IMR-90 (cell line): ENCODE measurements around the gene CDK6. TPM values are rescaled to one million over a fixed set of nuclear protein-coding genes. Genes with fewer than 3 reads are reported as not detected.

Source experiments
- ATAC-seq: fragments of 200-7000 bp; cut with Tn5 transposase; 2 replicates; pipeline ENCODE4 v1.9.1; 2020; ENCODE audit warnings: low read depth, mild to moderate bottlenecking, moderate library complexity
- BruUV-seq: library from RNA; stranded (reverse); fragments of 400-500 nt; replicated peaks from 2 replicates; lab custom pipeline; 2021; lab: Mats Ljungman, UMichigan
- CTCF ChIA-PET: fragments of 300-600 bp; formaldehyde crosslinking; extraction: SDS; loops from one replicate; lab custom pipeline; 2021; ENCODE audit warnings: antibody characterized with exemption; lab: Yijun Ruan, JAX
- POLR2A ChIA-PET: fragments of 300-600 bp; sonication (Branson Sonifier 250); formaldehyde crosslinking; loops from one replicate; lab custom pipeline; 2022; ENCODE audit warnings: antibody characterized with exemption; ENCODE audit not compliant: unreplicated experiment; lab: Charles Lee
- DNase-seq: peaks from one replicate; pipeline ENCODE4 v3.0.0; 2013
- H2AFZ ChIP-seq: replicated peaks from 2 replicates; pipeline ENCODE3; 2013; ENCODE audit warnings: low read length, mild to moderate bottlenecking; ENCODE audit not compliant: poor library complexity
- H2AK5ac ChIP-seq: 2 replicates; pipeline ENCODE4 v1.6.1; 2013; ENCODE audit warnings: low read depth, low read length, inconsistent platforms
- H2AK9ac ChIP-seq: replicated peaks from 2 replicates; pipeline ENCODE3; 2013; ENCODE audit warnings: mild to moderate bottlenecking, low read depth, low read length, moderate library complexity; ENCODE audit not compliant: poor library complexity
- H2BK120ac ChIP-seq: 2 replicates; pipeline ENCODE4 v1.6.1; 2013; ENCODE audit warnings: low read depth, low read length, inconsistent platforms
- H2BK15ac ChIP-seq: 3 replicates; pipeline ENCODE4 v1.6.1; 2013; ENCODE audit warnings: low read depth, low read length, inconsistent platforms
- H2BK20ac ChIP-seq: 2 replicates; pipeline ENCODE4 v1.6.1; 2013; ENCODE audit warnings: low read depth, mild to moderate bottlenecking, inconsistent platforms, low read length, moderate library complexity
- H2BK5ac ChIP-seq: 2 replicates; pipeline ENCODE4 v1.6.1; 2013; ENCODE audit warnings: mild to moderate bottlenecking, low read depth, low read length, inconsistent platforms; ENCODE audit not compliant: poor library complexity, severe bottlenecking
- H3K14ac ChIP-seq: replicated peaks from 2 replicates; pipeline ENCODE4 v1.6.1; 2013; ENCODE audit warnings: low read depth, low read length, inconsistent platforms
- H3K18ac ChIP-seq: 2 replicates; pipeline ENCODE4 v1.6.1; 2013; ENCODE audit warnings: low read depth, low read length, control low read depth
- H3K23ac ChIP-seq: 2 replicates; pipeline ENCODE4 v1.6.1; 2013; ENCODE audit warnings: low read depth, low read length, inconsistent platforms
- H3K27ac ChIP-seq: 2 replicates; pipeline ENCODE4 v1.5.1; 2013; ENCODE audit warnings: mild to moderate bottlenecking, control low read depth, low read length; ENCODE audit not compliant: insufficient read depth
- H3K27me3 ChIP-seq: 2 replicates; pipeline ENCODE4 v1.6.1; 2013; ENCODE audit warnings: low read length; ENCODE audit not compliant: control insufficient read depth, insufficient read depth
- H3K36me3 ChIP-seq: 2 replicates; pipeline ENCODE4 v1.6.1; 2013; ENCODE audit warnings: low read length, mixed read lengths; ENCODE audit not compliant: control insufficient read depth, insufficient read depth
- H3K4ac ChIP-seq: 2 replicates; pipeline ENCODE4 v1.6.1; 2013; ENCODE audit warnings: low read depth, low read length, inconsistent platforms
- H3K4me1 ChIP-seq: 2 replicates; pipeline ENCODE4 v1.6.1; 2013; ENCODE audit warnings: low read length, mixed read lengths; ENCODE audit not compliant: control insufficient read depth, insufficient read depth
- H3K4me2 ChIP-seq: 2 replicates; pipeline ENCODE4 v1.6.1; 2013; ENCODE audit warnings: low read depth, mild to moderate bottlenecking, control low read depth, low read length, moderate library complexity
- H3K4me3 ChIP-seq: 2 replicates; pipeline ENCODE4 v1.5.1; 2013; ENCODE audit warnings: low read depth, mild to moderate bottlenecking, control low read depth, low read length, moderate library complexity; ENCODE audit not compliant: insufficient read depth
- H3K56ac ChIP-seq: 2 replicates; pipeline ENCODE4 v1.6.1; 2013; ENCODE audit warnings: low read length, inconsistent platforms; ENCODE audit not compliant: insufficient read depth; ENCODE audit errors: extremely low read depth
- H3K79me1 ChIP-seq, 2 experiments: 2 replicates each; pipeline ENCODE4 v1.6.1; 2013; ENCODE audit warnings: low read length in 2 of 2, inconsistent platforms in 1 of 2, low read depth in 1 of 2
- H3K9ac ChIP-seq: 2 replicates; pipeline ENCODE4 v1.6.1; 2013; ENCODE audit warnings: low read depth, low read length, control low read depth
- H3K9me1 ChIP-seq: 2 replicates; pipeline ENCODE4 v1.6.1; 2013; ENCODE audit warnings: low read length, inconsistent platforms; ENCODE audit not compliant: insufficient read depth
- H3K9me3 ChIP-seq: 2 replicates; pipeline ENCODE4 v1.6.1; 2013; ENCODE audit warnings: low read length; ENCODE audit not compliant: control insufficient read depth, insufficient read depth
- H4K20me1 ChIP-seq: 2 replicates; pipeline ENCODE4 v1.6.1; 2013; ENCODE audit warnings: low read length, inconsistent platforms; ENCODE audit not compliant: insufficient read depth
- H4K5ac ChIP-seq: 2 replicates; pipeline ENCODE4 v1.6.1; 2013; ENCODE audit warnings: mild to moderate bottlenecking, low read depth, low read length, control low read depth
- H4K8ac ChIP-seq, 2 experiments: 2 replicates each; pipeline ENCODE4 v1.6.1; 2013; ENCODE audit warnings: low read depth in 2 of 2, low read length in 2 of 2, control low read depth in 1 of 2, inconsistent platforms in 1 of 2
- H4K91ac ChIP-seq: 2 replicates; pipeline ENCODE4 v1.6.1; 2013; ENCODE audit warnings: low read depth, low read length, inconsistent platforms; ENCODE audit not compliant: insufficient read depth
- BHLHE40 ChIP-seq: fragments of 150-350 bp; IDR thresholded peaks from 2 replicates; pipeline ENCODE4 v1.6.1; 2016; ENCODE audit warnings: mild to moderate bottlenecking, low read depth, low read length
- CEBPB ChIP-seq: IDR thresholded peaks from 2 replicates; pipeline ENCODE4 v1.6.1; 2012; ENCODE audit warnings: low read depth, low read length, improper control_type of control experiment
- CHD1 ChIP-seq: IDR thresholded peaks from 2 replicates; pipeline ENCODE4 v1.6.1; 2012; ENCODE audit warnings: low read depth, low read length, improper control_type of control experiment
- CTCF ChIP-seq: conservative IDR thresholded peaks from 2 replicates; pipeline ENCODE4 v1.5.1; 2012; ENCODE audit warnings: mild to moderate bottlenecking, low read depth, low read length, improper control_type of control experiment
- FOS ChIP-seq: fragments of 150-350 bp; IDR thresholded peaks from 2 replicates; pipeline ENCODE4 v1.6.1; 2016; ENCODE audit warnings: low read depth, low read length
- MAFK ChIP-seq: IDR thresholded peaks from 2 replicates; pipeline ENCODE4 v1.6.1; 2012; ENCODE audit warnings: low read depth, low read length, improper control_type of control experiment
- MAZ ChIP-seq: IDR thresholded peaks from 2 replicates; pipeline ENCODE4 v1.6.1; 2012; ENCODE audit warnings: low read depth, mild to moderate bottlenecking, low read length, improper control_type of control experiment, moderate library complexity, borderline replicate concordance
- MXI1 ChIP-seq: IDR thresholded peaks from 2 replicates; pipeline ENCODE4 v1.6.1; 2012; ENCODE audit warnings: low read depth, mild to moderate bottlenecking, low read length, moderate library complexity, borderline replicate concordance
- NFE2L2 ChIP-seq: fragments of 150-350 bp; IDR thresholded peaks from 2 replicates; pipeline ENCODE4 v1.6.1; 2016; ENCODE audit warnings: low read depth, mild to moderate bottlenecking, low read length
- POLR2A ChIP-seq: IDR thresholded peaks from 2 replicates; pipeline ENCODE4 v1.6.1; 2012; ENCODE audit warnings: mild to moderate bottlenecking, low read depth, low read length
- RAD21 ChIP-seq: IDR thresholded peaks from 2 replicates; pipeline ENCODE4 v1.6.1; 2012; ENCODE audit warnings: low read length, improper control_type of control experiment
- RCOR1 ChIP-seq: IDR thresholded peaks from 2 replicates; pipeline ENCODE4 v1.6.1; 2012; ENCODE audit warnings: mild to moderate bottlenecking, low read length, improper control_type of control experiment; ENCODE audit not compliant: insufficient replicate concordance
- RFX5 ChIP-seq: IDR thresholded peaks from 2 replicates; pipeline ENCODE4 v1.8.0; 2012; ENCODE audit warnings: low read depth, mild to moderate bottlenecking, low read length, moderate library complexity
- SMC3 ChIP-seq: fragments of 150-350 bp; IDR thresholded peaks from 2 replicates; pipeline ENCODE4 v1.6.1; 2016; ENCODE audit warnings: low read depth, mild to moderate bottlenecking, antibody characterized with exemption, low read length, moderate library complexity
- USF2 ChIP-seq: fragments of 150-350 bp; IDR thresholded peaks from 2 replicates; pipeline ENCODE4 v1.6.1; 2017; ENCODE audit warnings: mild to moderate bottlenecking, antibody characterized with exemption, low read length, low read depth
- WGBS, 2 experiments: methylation state at CpG; one replicate each; pipeline versions ENCODE4 v1.1.5 to v1.1.7; 2013; ENCODE audit warnings: missing lambda C conversion rate in 2 of 2; ENCODE audit not compliant: insufficient read length in 1 of 2; ENCODE audit errors: extremely low coverage in 2 of 2; 5-methylcytosine and 5-hydroxymethylcytosine counted together
- dilution Hi-C: fragments of 300-500 bp; cut with HindIII; formaldehyde crosslinking; loops from one replicate; pipeline ENCODE4 v1.14.3; 2018; ENCODE audit warnings: low sequenced_read_pairs; ENCODE audit not compliant: unreplicated experiment
- in situ Hi-C: fragments of 300-500 bp; cut with MboI; formaldehyde crosslinking; loops from 3 replicates; pipeline ENCODE4 v1.14.3; 2019; ENCODE audit warnings: low sequenced_read_pairs, inconsistent platforms, mixed read lengths
- intact Hi-C: fragments of 100-400 bp; cut with micrococcal nuclease; formaldehyde crosslinking; loops from 2 replicates; pipeline ENCODE4 v1.10.0; 2022
- polyA plus RNA-seq, 3 experiments: library from polyadenylated mRNA; depleted of rRNA; stranded (reverse); fragments of >200 nt; gene quantifications; 2 replicates each; pipeline ENCODE4 v1.2.3, GENCODE V29; 2012; ENCODE audit warnings: low replicate concordance in 1 of 3
- total RNA-seq: library from RNA; depleted of rRNA; stranded (reverse); fragments of >200 nt; gene quantifications from 2 replicates; pipeline ENCODE4 v1.2.3, GENCODE V29; 2012
- TF ChIP-seq, protein P1 (sequence below): fragments of 150-350 bp; IDR thresholded peaks from 2 replicates; pipeline ENCODE4 v1.6.1; 2016; ENCODE audit warnings: low read depth, mild to moderate bottlenecking, low read length, moderate library complexity, borderline replicate concordance

The CDK6 gene
- total and polyA plus RNA-seq, 2 of the 4 experiments (the other 2 are of a cell fraction), result 21.5 to 195 TPM

DNA sequence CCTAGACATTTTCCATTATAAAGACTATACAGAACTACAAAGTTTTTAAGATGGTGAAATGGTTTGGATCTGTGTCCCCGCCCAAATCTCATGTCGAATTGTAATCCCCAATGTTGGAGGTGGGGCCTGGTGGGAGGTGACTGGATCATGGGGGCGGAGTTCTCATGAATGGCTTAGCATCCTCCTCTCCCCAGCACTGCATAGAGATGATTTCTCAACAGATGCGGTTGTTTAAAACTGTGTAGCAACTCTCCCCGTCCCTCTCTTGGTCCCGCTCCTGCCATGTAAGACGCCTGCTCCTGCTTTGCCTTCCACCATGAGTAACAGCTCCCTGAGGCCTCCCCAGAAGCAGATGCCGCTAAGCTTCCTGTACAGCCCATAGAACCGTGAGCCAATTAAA, 247.8 kb downstream of the CDK6 start:
- no peak overlapping the region for H4K5ac ChIP-seq
- dilution Hi-C loops, result no loop called here
- no peak overlapping the region for H3K18ac ChIP-seq
- no peak overlapping the region for H2BK20ac ChIP-seq
- ATAC-seq, result no peak
- no peak for DNase-seq
- no peak overlapping the region for H2BK5ac ChIP-seq
- no peak overlapping the region for H3K4ac ChIP-seq
- no peak overlapping the region for H2AFZ ChIP-seq
- no peak overlapping the region for H4K91ac ChIP-seq
- no peak overlapping the region for H2BK15ac ChIP-seq
- no peak overlapping the region for H3K14ac ChIP-seq
- TF ChIP-seq POLR2A (no peak), CEBPB (no peak), BHLHE40 (no peak), MXI1 (no peak), SMC3 (no peak), FOS (no peak), NFE2L2 (no peak), CTCF (no peak), RAD21 (no peak), RFX5 (no peak), MAFK (no peak), CHD1 (no peak), RCOR1 (no peak), USF2 (no peak), MAZ (no peak)
- TF ChIP-seq, protein P1, sequence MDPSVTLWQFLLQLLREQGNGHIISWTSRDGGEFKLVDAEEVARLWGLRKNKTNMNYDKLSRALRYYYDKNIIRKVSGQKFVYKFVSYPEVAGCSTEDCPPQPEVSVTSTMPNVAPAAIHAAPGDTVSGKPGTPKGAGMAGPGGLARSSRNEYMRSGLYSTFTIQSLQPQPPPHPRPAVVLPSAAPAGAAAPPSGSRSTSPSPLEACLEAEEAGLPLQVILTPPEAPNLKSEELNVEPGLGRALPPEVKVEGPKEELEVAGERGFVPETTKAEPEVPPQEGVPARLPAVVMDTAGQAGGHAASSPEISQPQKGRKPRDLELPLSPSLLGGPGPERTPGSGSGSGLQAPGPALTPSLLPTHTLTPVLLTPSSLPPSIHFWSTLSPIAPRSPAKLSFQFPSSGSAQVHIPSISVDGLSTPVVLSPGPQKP, result no peak
- in situ Hi-C loops, result no loop called here
- H3K56ac ChIP-seq, result no peak overlapping the region
- no TSS peak for BruUV-seq
- H3K9me3 ChIP-seq, result no peaks in the 10 kb centered on the region
- H4K8ac ChIP-seq, result no peak overlapping the region
- intact Hi-C loops, result loop anchor here (5.0 kb wide), 1 partner anchor 61 kb away; the partner anchor contains the start of genes PEX1 and RBM48
- WGBS, 2 experiments, result 67% methylated on average over 6 of the region's 9 CpGs; no CpG with 5 or more reads in 1 of the 2 experiments
- H3K23ac ChIP-seq, result no peak overlapping the region
- H2AK9ac ChIP-seq, result no peak overlapping the region
- H3K4me1 ChIP-seq, result peaks cover 8% of the 10 kb centered on the region
- ChIA-PET CTCF (interaction anchor here (1.4 kb wide), 1 partner anchor 19 kb away, joined by 4 read pairs; no protein-coding TSS in a partner anchor), POLR2A (no interaction called here)
- H2BK120ac ChIP-seq, result no peak overlapping the region
- H3K9ac ChIP-seq, result no peak overlapping the region
- peaks cover 58% of the 10 kb centered on the region for H4K20me1 ChIP-seq
- H2AK5ac ChIP-seq, result no peak overlapping the region
- H3K27me3 ChIP-seq, result no peaks in the 10 kb centered on the region
- H3K27ac ChIP-seq, result no peak overlapping the region
- no peak overlapping the region for H3K4me3 ChIP-seq
- H3K9me1 ChIP-seq, result peaks cover 14% of the 10 kb centered on the region; the same call in 1 of the 2 replicates
- H3K4me2 ChIP-seq, result peak overlapping the region; percentile 87
- H3K36me3 ChIP-seq, result no peaks in the 10 kb centered on the region
- H3K79me1 ChIP-seq, result peaks cover 0 to 50% of the 10 kb centered on the region in 2 experiments; a peak in 2 of 4 replicates
